SK-N-SH (cell line): ENCODE results near the gene AEBP2. TPM values are rescaled to one million over a fixed set of nuclear protein-coding genes. Genes with fewer than 3 reads are reported as not detected.

Experiments
- CTCF ChIA-PET: fragments of 300-600, 350-600 bp; formaldehyde crosslinking; extraction: SDS; loops from one replicate; lab custom pipeline; 2021; lab: Yijun Ruan, JAX
- POLR2A ChIA-PET: fragments of 350-600 bp; sonication (Branson Sonifier 250); formaldehyde crosslinking; extraction: SDS; loops from one replicate; lab custom pipeline; 2020; ENCODE audit warnings: antibody characterized with exemption, inconsistent platforms; lab: Yijun Ruan, JAX
- DNase-seq: peaks from one replicate; pipeline ENCODE4 v3.0.0; 2012
- H2AFZ ChIP-seq: fragments of 200-600 bp; sonication (generic); 2 replicates; pipeline ENCODE4 v1.8.1; 2016; ENCODE audit warnings: antibody characterized with exemption, mild to moderate bottlenecking, low read depth
- H3F3A ChIP-seq: fragments of 200-600 bp; sonication (generic); replicated peaks from 2 replicates; pipeline ENCODE3; 2016; ENCODE audit warnings: antibody characterized with exemption, mild to moderate bottlenecking; ENCODE audit not compliant: insufficient read depth
- H3K27ac ChIP-seq, 2 experiments: fragments of 200-500 bp in 1 of 2; fragments of 200-600 bp in 1 of 2; sonication (Bioruptor generic) in 1 of 2; sonication (generic), shearing (Covaris generic) in 1 of 2; 2 replicates each; pipeline versions ENCODE4 v1.5.1 to v1.6.1; 2014 to 2016; ENCODE audit warnings: low read depth in 2 of 2, inconsistent platforms in 1 of 2, low read length in 1 of 2, mild to moderate bottlenecking in 1 of 2, mixed read lengths in 1 of 2
- H3K27me3 ChIP-seq: fragments of 200-600 bp; sonication (generic), shearing (Covaris generic); 2 replicates; pipeline ENCODE4 v1.6.1; 2016; ENCODE audit warnings: mixed run types; ENCODE audit not compliant: insufficient read depth
- H3K36me3 ChIP-seq, 2 experiments: fragments of 200-500 bp in 1 of 2; fragments of 200-600 bp in 1 of 2; sonication (Bioruptor generic) in 1 of 2; sonication (generic) in 1 of 2; replicated peaks in 1 of 2; 2 replicates each; pipeline versions ENCODE3 to v1.5.1; 2014 to 2016; ENCODE audit warnings: low read length in 1 of 2, mild to moderate bottlenecking in 1 of 2; ENCODE audit not compliant: insufficient read depth in 2 of 2, control insufficient read depth in 1 of 2
- H3K4me1 ChIP-seq, 2 experiments: fragments of 200-500 bp in 1 of 2; fragments of 200-600 bp in 1 of 2; sonication (Bioruptor generic) in 1 of 2; sonication (generic), shearing (Covaris generic) in 1 of 2; 2 replicates each; pipeline versions ENCODE4 v1.5.1 to v1.6.1; 2014 to 2016; ENCODE audit warnings: low read depth in 1 of 2, low read length in 1 of 2, mixed run types in 1 of 2; ENCODE audit not compliant: insufficient read depth in 2 of 2, control insufficient read depth in 1 of 2
- H3K4me2 ChIP-seq: fragments of 200-600 bp; sonication (generic), shearing (Covaris generic); 2 replicates; pipeline ENCODE4 v1.6.1; 2017; ENCODE audit warnings: mixed run types
- H3K4me3 ChIP-seq, 2 experiments: fragments of 200-500 bp in 1 of 2; fragments of 200-600 bp in 1 of 2; sonication (Bioruptor generic) in 1 of 2; sonication (generic), shearing (Covaris generic) in 1 of 2; 2 replicates each; pipeline versions ENCODE4 v1.5.1 to v1.8.1; 2014 to 2016; ENCODE audit warnings: low read depth in 2 of 2, inconsistent platforms in 1 of 2, low read length in 1 of 2, mild to moderate bottlenecking in 1 of 2, mixed read lengths in 1 of 2, moderate library complexity in 1 of 2
- H3K79me2 ChIP-seq: fragments of 200-600 bp; sonication (generic); 2 replicates; pipeline ENCODE4 v1.8.1; 2017; ENCODE audit warnings: mild to moderate bottlenecking; ENCODE audit not compliant: insufficient read depth
- H3K9ac ChIP-seq: fragments of 200-600 bp; sonication (generic); 2 replicates; pipeline ENCODE4 v1.6.1; 2017; ENCODE audit warnings: mixed run types
- H3K9me2 ChIP-seq: fragments of 200-600 bp; sonication (generic); 2 replicates; pipeline ENCODE4 v1.6.1; 2017; ENCODE audit warnings: mixed run types
- H3K9me3 ChIP-seq: fragments of 200-600 bp; sonication (generic); 2 replicates; pipeline ENCODE4 v1.6.1; 2017; ENCODE audit warnings: mixed run types, mild to moderate bottlenecking, moderate library complexity
- H4K20me1 ChIP-seq: fragments of 200-600 bp; sonication (generic); 2 replicates; pipeline ENCODE4 v1.6.1; 2017; ENCODE audit warnings: mild to moderate bottlenecking, mixed run types; ENCODE audit not compliant: insufficient read depth
- CTCF ChIP-seq: fragments of 200-600 bp; sonication (generic); IDR thresholded peaks from 2 replicates; pipeline ENCODE4 v1.6.1; 2017; ENCODE audit warnings: antibody characterized with exemption, mild to moderate bottlenecking, moderate library complexity
- ELF1 ChIP-seq: IDR thresholded peaks from 2 replicates; pipeline ENCODE4 v1.4.0; 2012
- EZH2phosphoT487 ChIP-seq: fragments of 200-600 bp; sonication (generic); IDR thresholded peaks from 2 replicates; pipeline ENCODE4 v1.6.1; 2017; ENCODE audit warnings: low read depth, mixed run types, mild to moderate bottlenecking, antibody characterized with exemption, moderate library complexity, borderline replicate concordance
- FOXJ3 ChIP-seq: sonication (generic); formaldehyde crosslinking; IDR thresholded peaks from 2 replicates; pipeline ENCODE4 v1.5.1; 2020; ENCODE audit warnings: mild to moderate bottlenecking, missing genetic modification reagents
- GABPA ChIP-seq: IDR thresholded peaks from 2 replicates; pipeline ENCODE4 v1.4.0; 2012; ENCODE audit warnings: low read depth, mild to moderate bottlenecking
- JUND ChIP-seq: IDR thresholded peaks from 2 replicates; pipeline ENCODE4 v1.4.0; 2012
- NRF1 ChIP-seq: IDR thresholded peaks from 2 replicates; pipeline ENCODE4 v1.6.1; 2012; ENCODE audit warnings: low read depth, mild to moderate bottlenecking, low read length
- RAD21 ChIP-seq: IDR thresholded peaks from 2 replicates; pipeline ENCODE4 v1.6.1; 2012; ENCODE audit warnings: mild to moderate bottlenecking, low read length
- RCOR1 ChIP-seq: fragments of 150-350 bp; IDR thresholded peaks from 2 replicates; pipeline ENCODE4 v1.6.1; 2017; ENCODE audit warnings: antibody characterized with exemption, low read length
- REST ChIP-seq: IDR thresholded peaks from 2 replicates; pipeline ENCODE4 v1.6.1; 2012; ENCODE audit warnings: mild to moderate bottlenecking, low read depth, low read length, moderate library complexity
- RFX5 ChIP-seq: IDR thresholded peaks from 2 replicates; pipeline ENCODE4 v1.6.1; 2012; ENCODE audit warnings: mild to moderate bottlenecking, improper control_type of control experiment, low read length
- RXRA ChIP-seq: IDR thresholded peaks from 2 replicates; pipeline ENCODE4 v1.4.0; 2012; ENCODE audit warnings: low read depth, mild to moderate bottlenecking, borderline replicate concordance
- SIN3A ChIP-seq: IDR thresholded peaks from 2 replicates; pipeline ENCODE4 v1.6.1; 2012; ENCODE audit warnings: low read depth, mild to moderate bottlenecking, low read length, moderate library complexity, borderline replicate concordance
- TCF12 ChIP-seq: IDR thresholded peaks from 2 replicates; pipeline ENCODE4 v1.4.0; 2012
- TEAD4 ChIP-seq: IDR thresholded peaks from 2 replicates; pipeline ENCODE4 v1.4.0; 2012; ENCODE audit warnings: mild to moderate bottlenecking, borderline replicate concordance; ENCODE audit not compliant: insufficient read depth
- USF1 ChIP-seq: IDR thresholded peaks from 2 replicates; pipeline ENCODE4 v1.4.0; 2012; ENCODE audit warnings: low read depth, borderline replicate concordance
- YY1 ChIP-seq: IDR thresholded peaks from 2 replicates; pipeline ENCODE4 v1.4.0; 2012; ENCODE audit warnings: low read depth, mild to moderate bottlenecking
- WGBS: methylation state at CpG from one replicate; pipeline ENCODE4 v1.1.6; 2017; ENCODE audit warnings: low lambda C conversion rate; 5-methylcytosine and 5-hydroxymethylcytosine counted together
- polyA plus RNA-seq, 3 experiments: library from polyadenylated mRNA; depleted of rRNA; stranded (reverse); fragments of >200 nt; gene quantifications; 2 replicates each; pipeline ENCODE4 v1.2.3, GENCODE V29; 2012
- TF ChIP-seq, protein P1 (sequence below): fragments of 150-350 bp; IDR thresholded peaks from 2 replicates; pipeline ENCODE4 v1.6.1; 2016; ENCODE audit warnings: mild to moderate bottlenecking, low read depth, low read length
- TF ChIP-seq, protein P2 (sequence below): IDR thresholded peaks from 2 replicates; pipeline ENCODE4; 2012

The AEBP2 gene
- polyA plus RNA-seq, 1 of the 3 experiments (the other 2 are of a cell fraction), result 10.4 TPM

DNA sequence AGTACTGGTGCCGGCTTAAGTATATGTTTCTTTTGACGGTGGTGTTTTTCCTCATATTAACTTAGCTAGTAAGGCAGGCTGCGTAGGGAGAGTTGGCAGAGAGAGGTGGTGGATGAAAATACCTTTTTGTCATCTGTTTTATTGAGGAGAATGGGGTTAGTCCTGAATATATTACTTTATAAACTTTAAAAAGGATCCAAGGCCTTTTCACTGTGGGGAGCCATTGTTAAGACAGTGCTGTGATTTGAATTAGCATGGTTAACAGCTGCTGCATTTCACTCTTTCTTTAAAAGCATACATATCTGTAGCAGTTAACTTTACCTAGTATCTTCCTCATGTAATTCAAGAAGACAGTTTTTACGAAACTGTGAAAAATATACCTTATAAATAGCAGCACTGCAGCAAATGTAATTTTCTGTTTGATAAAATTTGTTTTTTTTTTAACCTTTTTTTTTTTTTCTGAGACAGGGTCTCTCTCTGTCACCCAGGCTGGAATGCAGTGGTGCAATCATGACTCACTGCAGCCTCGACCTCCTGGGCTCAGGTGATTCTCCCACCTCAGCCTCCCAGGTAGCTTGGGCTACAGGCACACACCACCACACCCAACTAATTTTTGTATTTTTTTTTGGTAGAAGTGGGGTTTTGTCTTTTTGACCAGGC, 57.1 kb downstream of the AEBP2 start (continued):
- TF ChIP-seq CTCF, result no peak
- no peak for TF ChIP-seq RFX5
- no peak for TF ChIP-seq RXRA
- TF ChIP-seq FOXJ3 (CRISPR knock-in tag), result no peak
- no peak for TF ChIP-seq EZH2phosphoT487
- no peak for TF ChIP-seq JUND
- TF ChIP-seq TCF12, result no peak
- TF ChIP-seq ELF1, result no peak
- TF ChIP-seq RAD21, result no peak
- TF ChIP-seq, protein P1, sequence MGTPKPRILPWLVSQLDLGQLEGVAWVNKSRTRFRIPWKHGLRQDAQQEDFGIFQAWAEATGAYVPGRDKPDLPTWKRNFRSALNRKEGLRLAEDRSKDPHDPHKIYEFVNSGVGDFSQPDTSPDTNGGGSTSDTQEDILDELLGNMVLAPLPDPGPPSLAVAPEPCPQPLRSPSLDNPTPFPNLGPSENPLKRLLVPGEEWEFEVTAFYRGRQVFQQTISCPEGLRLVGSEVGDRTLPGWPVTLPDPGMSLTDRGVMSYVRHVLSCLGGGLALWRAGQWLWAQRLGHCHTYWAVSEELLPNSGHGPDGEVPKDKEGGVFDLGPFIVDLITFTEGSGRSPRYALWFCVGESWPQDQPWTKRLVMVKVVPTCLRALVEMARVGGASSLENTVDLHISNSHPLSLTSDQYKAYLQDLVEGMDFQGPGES, result no peak
- no peak for TF ChIP-seq RCOR1

DNA sequence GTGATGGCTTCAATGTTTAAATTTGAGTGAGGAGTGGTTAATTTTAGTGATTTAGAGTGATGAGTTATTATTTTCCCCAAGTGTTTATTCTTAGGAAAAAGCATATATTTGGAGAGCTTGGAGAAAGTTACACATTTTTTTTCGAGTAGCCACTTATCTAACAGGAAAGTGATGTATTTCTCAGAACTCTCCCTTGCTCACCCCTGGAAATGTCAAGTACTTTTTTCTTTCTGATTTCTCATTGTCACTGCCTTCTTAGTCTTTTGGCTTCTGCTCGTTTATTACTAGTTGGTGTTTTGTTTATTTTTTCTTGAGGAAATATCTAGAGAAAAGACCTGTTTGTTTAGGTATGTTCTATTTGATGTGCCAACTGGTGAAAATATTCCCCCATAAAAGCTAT, 58.8 kb downstream of the AEBP2 start:
- Histone ChIP-seq H3K79me2 (peaks cover 88% of the 10 kb centered on the region), H3K4me2 (no peak overlapping the region), H4K20me1 (peaks cover 3% of the 10 kb centered on the region; the same call in 1 of the 2 replicates), H3K27me3 (no peaks in the 10 kb centered on the region), H3K9me3 (no peaks in the 10 kb centered on the region), H3K27ac (no peak overlapping the region), H3K4me1 (no peaks in the 10 kb centered on the region; a peak in 3 of 4 replicates), H3F3A (peaks cover 11% of the 10 kb centered on the region), H3K9me2 (no peaks in the 10 kb centered on the region), H2AFZ (no peak overlapping the region), H3K36me3 (peaks cover 18 to 78% of the 10 kb centered on the region in 2 experiments), H3K4me3 (no peak overlapping the region), H3K9ac (no peak overlapping the region)
- TF ChIP-seq, protein P2, sequence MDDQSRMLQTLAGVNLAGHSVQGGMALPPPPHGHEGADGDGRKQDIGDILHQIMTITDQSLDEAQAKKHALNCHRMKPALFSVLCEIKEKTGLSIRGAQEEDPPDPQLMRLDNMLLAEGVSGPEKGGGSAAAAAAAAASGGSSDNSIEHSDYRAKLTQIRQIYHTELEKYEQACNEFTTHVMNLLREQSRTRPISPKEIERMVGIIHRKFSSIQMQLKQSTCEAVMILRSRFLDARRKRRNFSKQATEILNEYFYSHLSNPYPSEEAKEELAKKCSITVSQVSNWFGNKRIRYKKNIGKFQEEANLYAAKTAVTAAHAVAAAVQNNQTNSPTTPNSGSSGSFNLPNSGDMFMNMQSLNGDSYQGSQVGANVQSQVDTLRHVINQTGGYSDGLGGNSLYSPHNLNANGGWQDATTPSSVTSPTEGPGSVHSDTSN, result no peak
- TF ChIP-seq YY1, result no peak
- no peak for TF ChIP-seq TCF12
- TF ChIP-seq GABPA, result no peak
- TF ChIP-seq TEAD4, result no peak
- no peak for TF ChIP-seq CTCF
- no peak for TF ChIP-seq SIN3A
- TF ChIP-seq FOXJ3 (CRISPR knock-in tag), result no peak
- TF ChIP-seq REST, result no peak
- no peak for TF ChIP-seq NRF1
- TF ChIP-seq, protein P1, result no peak
- no peak for TF ChIP-seq USF1
- POLR2A ChIA-PET, result no interaction called here
- DNase-seq, result no peak
- WGBS, result 95% methylated on average over 2 of the region's 2 CpGs
- CTCF ChIA-PET, result interaction anchor here (0.8 to 1.6 kb wide), 4 partner anchors 10 to 286 kb away, joined by 3 to 6 read pairs (median 3); no protein-coding TSS in a partner anchor
